GM18507 (cell line): ENCODE data around the gene GYS1.

Experiments used
- DNase-seq: peaks from one replicate; pipeline ENCODE4 v3.0.0; 2011; ENCODE audit warnings: low read depth; ENCODE audit not compliant: insufficient read length; ENCODE audit errors: extremely low spot score
- FAIRE-seq: peaks from 2 replicates; lab custom pipeline; 2011; peaks lifted over from hg19 to GRCh38; lab: Jason Lieb, UNC

The GYS1 gene

GRCh38 chr19:48967346-48968178, 25.5 kb downstream of the GYS1 start:
- DNase-seq (no peak), FAIRE-seq (no peak)

- DNase-seq: no peak
Measured at GRCh38 chr19:48966541-48967345, 26.4 kb downstream of the GYS1 start.

GRCh38 chr19:48965806-48966540, 27.1 kb downstream of the GYS1 start:
- FAIRE-seq (no peak), DNase-seq (no peak)

More at GRCh38 chr19:48966541-48967345, 26.4 kb downstream of the GYS1 start:
- no peak for FAIRE-seq

GRCh38 chr19:48965040-48965805, 27.9 kb downstream of the GYS1 start, which contains the start of gene FTL:
Gene FTL (plus strand): TSS chr19:48965309. CDS start chr19:48965508, 199 bp downstream.
- DNase-seq (peak; percentile 88), FAIRE-seq (peak; percentile 97)

GRCh38 chr19:48964205-48965039, 28.7 kb downstream of the GYS1 start:
- DNase-seq (no peak), FAIRE-seq (no peak)

GRCh38 chr19:48963371-48964204, 29.5 kb downstream of the GYS1 start:
- no peak for DNase-seq
- FAIRE-seq: peak; percentile 91

GRCh38 chr19:48962849-48963165, 30.3 kb downstream of the GYS1 start:
- no peak for DNase-seq
- FAIRE-seq: no peak

- DNase-seq (no peak), FAIRE-seq (peak; percentile 91)
Measured at GRCh38 chr19:48962029-48962848, 30.9 kb downstream of the GYS1 start.

GRCh38 chr19:48961673-48962028, 31.5 kb downstream of the GYS1 start:
- FAIRE-seq (no peak), DNase-seq (no peak)

- no peak for FAIRE-seq
- DNase-seq: no peak
Measured at GRCh38 chr19:48961051-48961649, 32.0 kb downstream of the GYS1 start.

GRCh38 chr19:48959341-48960239, 33.5 kb downstream of the GYS1 start:
- FAIRE-seq (no peak), DNase-seq (no peak)

GRCh38 chr19:48958006-48958405, 35.1 kb downstream of the GYS1 start:
- FAIRE-seq (no peak), DNase-seq (no peak)

GRCh38 chr19:48955308-48955958, 37.7 kb downstream of the GYS1 start:
- DNase-seq (no peak), FAIRE-seq (no peak)

GRCh38 chr19:48954595-48955307, 38.4 kb downstream of the GYS1 start, which contains the start of gene BAX:
Gene BAX (plus strand): TSS chr19:48954875. CDS start chr19:48954929, 54 bp downstream.
- DNase-seq (peak; percentile 94), FAIRE-seq (peak; percentile 95)
